GM19328 (cell line): Measurements from ENCODE around the gene PTGER3.
"Not testable (repeated sequence)": the region's sequence is repeated elsewhere in the genome, so short reads cannot be mapped to it uniquely, and the experiment has no call there.

ENCODE experiments used
- ATAC-seq: cut with Tn5 transposase; IDR thresholded peaks from one replicate; pipeline ENCODE4 v1.9.1; 2021; ENCODE audit warnings: mild to moderate bottlenecking, moderate library complexity; ENCODE audit not compliant: unreplicated experiment

Gene PTGER3

GRCh38 chr1:71015745-71016144, 31.9 kb downstream of the PTGER3 start:
- no peak for ATAC-seq

GRCh38 chr1:71014178-71014579, 33.4 kb downstream of the PTGER3 start:
- no peak for ATAC-seq

- ATAC-seq, result no peak
These were observed 44.7 kb downstream of the PTGER3 start for GRCh38 chr1:71002709-71003475.

- ATAC-seq, result no peak
These were observed 46.0 kb downstream of the PTGER3 start for GRCh38 chr1:71001624-71002023.

GRCh38 chr1:70997793-70998192, 49.8 kb downstream of the PTGER3 start:
- ATAC-seq, result no peak

GRCh38 chr1:70994753-70995268, 52.8 kb downstream of the PTGER3 start:
- no peak for ATAC-seq

- no peak for ATAC-seq
These were observed 53.8 kb downstream of the PTGER3 start for GRCh38 chr1:70993798-70994197.

GRCh38 chr1:70992521-70992920, 55.1 kb downstream of the PTGER3 start:
- no peak for ATAC-seq

- ATAC-seq, result no peak
These were observed 57.0 kb downstream of the PTGER3 start for GRCh38 chr1:70990469-70991253.

- no peak for ATAC-seq
These were observed 60.1 kb downstream of the PTGER3 start for GRCh38 chr1:70987497-70987896.

GRCh38 chr1:70985776-70986225, 61.8 kb downstream of the PTGER3 start:
- ATAC-seq, result not testable (repeated sequence)

GRCh38 chr1:70985278-70985677, 62.3 kb downstream of the PTGER3 start:
- not testable (repeated sequence) for ATAC-seq

GRCh38 chr1:70980361-70980760, 67.3 kb downstream of the PTGER3 start:
- no peak for ATAC-seq

- no peak for ATAC-seq
These were observed 67.7 kb downstream of the PTGER3 start for GRCh38 chr1:70979881-70980280.

- ATAC-seq, result no peak
These were observed 68.3 kb downstream of the PTGER3 start for GRCh38 chr1:70979313-70979712.

- no peak for ATAC-seq
These were observed 69.0 kb downstream of the PTGER3 start for GRCh38 chr1:70978623-70979022.

- no peak for ATAC-seq
These were observed 70.0 kb downstream of the PTGER3 start for GRCh38 chr1:70977575-70977974.

GRCh38 chr1:70977041-70977440, 70.6 kb downstream of the PTGER3 start:
- ATAC-seq, result no peak

- no peak for ATAC-seq
These were observed 73.9 kb downstream of the PTGER3 start for GRCh38 chr1:70973754-70974153.

GRCh38 chr1:70970407-70970806, 77.2 kb downstream of the PTGER3 start:
- no peak for ATAC-seq

- no peak for ATAC-seq
These were observed 81.5 kb downstream of the PTGER3 start for GRCh38 chr1:70966018-70966638.
